HCT116 (cell line): ENCODE results near the gene OTULIN. TPM values are rescaled to one million over a fixed set of nuclear protein-coding genes. Genes with fewer than 3 reads are reported as not detected.

ENCODE experiments used
- ATAC-seq: fragments of 200-7000 bp; cut with Tn5 transposase; 2 replicates; pipeline ENCODE4 v1.9.1; 2020; ENCODE audit warnings: mild to moderate bottlenecking, moderate library complexity
- BruUV-seq: library from RNA; stranded (reverse); fragments of 400-500 nt; replicated peaks from 2 replicates; lab custom pipeline; 2021; lab: Mats Ljungman, UMichigan
- CTCF ChIA-PET: fragments of 300-600 bp; sonication (Branson Sonifier 250); formaldehyde crosslinking; loops from one replicate; lab custom pipeline; 2021; ENCODE audit warnings: antibody characterized with exemption; lab: Charles Lee
- POLR2A ChIA-PET: fragments of 300-600, 350-600 bp; sonication (Branson Sonifier 250); formaldehyde crosslinking; loops from one replicate; lab custom pipeline; 2021; ENCODE audit warnings: antibody characterized with exemption; lab: Charles Lee
- RAD21 ChIA-PET, 2 experiments: fragments of 300-600 bp; sonication (Branson Sonifier 250); formaldehyde crosslinking; loops; one replicate each; lab custom pipeline; 2023; ENCODE audit warnings: low total read pairs in 2 of 2; ENCODE audit not compliant: uncharacterized antibody in 2 of 2, unreplicated experiment in 2 of 2, low non-redundant PET in 1 of 2; lab: Charles Lee
- DNase-seq: peaks from one replicate; pipeline ENCODE4 v3.0.0-alpha.2; 2010; ENCODE audit warnings: low read depth, low spot score
- H2AFZ ChIP-seq: fragments of 200-600 bp; shearing (Covaris generic), sonication (generic); 2 replicates; pipeline ENCODE4 v1.6.1; 2017; ENCODE audit warnings: low read depth, mixed run types, mixed read lengths, antibody characterized with exemption, low read length; ENCODE audit not compliant: poor library complexity, severe bottlenecking
- H3K27ac ChIP-seq: 2 replicates; pipeline ENCODE4 v1.5.1; 2012; ENCODE audit warnings: low read depth, low read length
- H3K27me3 ChIP-seq: fragments of 200-600 bp; sonication (generic); 2 replicates; pipeline ENCODE4 v1.6.1; 2016; ENCODE audit warnings: mixed run types, low read length, mixed read lengths; ENCODE audit not compliant: insufficient read depth
- H3K36me3 ChIP-seq, 2 experiments: fragments of 200-500 bp in 1 of 2; fragments of 200-600 bp in 1 of 2; sonication (Bioruptor generic) in 1 of 2; sonication (generic) in 1 of 2; 2 replicates each; pipeline versions ENCODE4 v1.5.1 to v1.6.1; 2014 to 2016; ENCODE audit warnings: low read length in 2 of 2, inconsistent platforms in 1 of 2, mixed read lengths in 1 of 2, mixed run types in 1 of 2; ENCODE audit not compliant: insufficient read depth in 2 of 2, control insufficient read depth in 1 of 2
- H3K4me1 ChIP-seq, 2 experiments: fragments of 200-600 bp in 1 of 2; sonication (generic) in 1 of 2; 2 replicates each; pipeline versions ENCODE4 v1.5.1 to v1.6.1; 2012 to 2017; ENCODE audit warnings: low read length in 2 of 2, inconsistent platforms in 1 of 2, mild to moderate bottlenecking in 1 of 2, mixed read lengths in 1 of 2, mixed run types in 1 of 2, moderate library complexity in 1 of 2; ENCODE audit not compliant: insufficient read depth in 2 of 2, control insufficient read depth in 1 of 2
- H3K4me2 ChIP-seq: fragments of 200-600 bp; sonication (generic); 2 replicates; pipeline ENCODE4 v1.6.1; 2017; ENCODE audit warnings: mixed run types, low read length, mixed read lengths
- H3K4me3 ChIP-seq, 2 experiments: fragments of 200-600 bp in 1 of 2; sonication (generic) in 1 of 2; replicated peaks in 1 of 2; 2 replicates each; pipeline ENCODE4 v1.5.1; 2011 to 2016; ENCODE audit warnings: low read length in 2 of 2, control low read depth in 1 of 2, low read depth in 1 of 2, mild to moderate bottlenecking in 1 of 2, mixed read lengths in 1 of 2, mixed run types in 1 of 2
- H3K79me2 ChIP-seq: fragments of 200-600 bp; sonication (generic); 2 replicates; pipeline ENCODE4 v1.6.1; 2017; ENCODE audit warnings: mild to moderate bottlenecking, mixed run types, low read length, moderate library complexity, mixed read lengths; ENCODE audit not compliant: insufficient read depth
- H3K9ac ChIP-seq: fragments of 200-600 bp; sonication (generic); 2 replicates; pipeline ENCODE4 v1.6.1; 2016; ENCODE audit warnings: low read length, mixed read lengths
- H3K9me2 ChIP-seq: fragments of 200-600 bp; sonication (generic), shearing (Covaris generic); 2 replicates; pipeline ENCODE4 v1.6.1; 2017; ENCODE audit warnings: mixed run types, mild to moderate bottlenecking, moderate library complexity; ENCODE audit not compliant: insufficient read depth
- H3K9me3 ChIP-seq, 2 experiments: fragments of 200-500 bp in 1 of 2; fragments of 200-600 bp in 1 of 2; sonication (Bioruptor generic) in 1 of 2; sonication (generic) in 1 of 2; 2 replicates each; pipeline ENCODE4 v1.6.1; 2014 to 2017; ENCODE audit warnings: low read length in 2 of 2, mixed read lengths in 2 of 2, inconsistent platforms in 1 of 2, low read depth in 1 of 2, mild to moderate bottlenecking in 1 of 2, mixed run types in 1 of 2, moderate library complexity in 1 of 2; ENCODE audit not compliant: control insufficient read depth in 1 of 2, insufficient read depth in 1 of 2
- H4K20me1 ChIP-seq: fragments of 200-600 bp; sonication (generic), shearing (Covaris generic); 2 replicates; pipeline ENCODE4 v1.6.1; 2017; ENCODE audit warnings: mixed run types, mild to moderate bottlenecking, moderate library complexity; ENCODE audit not compliant: insufficient read depth
- CEBPB ChIP-seq: IDR thresholded peaks from 2 replicates; pipeline ENCODE4 v1.6.1; 2012; ENCODE audit warnings: low read depth
- CTCF ChIP-seq, 3 experiments: fragments of 200-600 bp in 1 of 3; sonication (generic) in 1 of 3; IDR thresholded peaks in 2 of 3; conservative IDR thresholded peaks in 1 of 3; 2 replicates each; pipeline ENCODE4 v1.5.1; 2012 to 2017; ENCODE audit warnings: low read depth in 2 of 3, low read length in 2 of 3, antibody characterized with exemption in 1 of 3, borderline replicate concordance in 1 of 3, control low read depth in 1 of 3, mild to moderate bottlenecking in 1 of 3, mixed read lengths in 1 of 3, mixed run types in 1 of 3, moderate library complexity in 1 of 3; ENCODE audit not compliant: insufficient read depth in 1 of 3
- EGR1 ChIP-seq: IDR thresholded peaks from 2 replicates; pipeline ENCODE4 v1.6.1; 2012; ENCODE audit warnings: low read depth
- EZH2 ChIP-seq: fragments of 200-600 bp; sonication (generic); IDR thresholded peaks from 2 replicates; pipeline ENCODE4 v1.6.1; 2017; ENCODE audit warnings: antibody characterized with exemption, mixed run types
- POLR2A ChIP-seq: IDR thresholded peaks from 2 replicates; pipeline ENCODE4 v1.7.0; 2011; ENCODE audit warnings: borderline replicate concordance; ENCODE audit not compliant: insufficient read depth, insufficient read length; ENCODE audit errors: extremely low read depth
- RAD21 ChIP-seq: IDR thresholded peaks from 2 replicates; pipeline ENCODE4 v1.6.1; 2012; ENCODE audit warnings: low read depth, mild to moderate bottlenecking
- SIN3A ChIP-seq: IDR thresholded peaks from 2 replicates; pipeline ENCODE4 v1.6.1; 2012; ENCODE audit warnings: low read depth
- SP1 ChIP-seq: IDR thresholded peaks from 2 replicates; pipeline ENCODE4 v1.6.1; 2012; ENCODE audit warnings: low read depth
- SRF ChIP-seq: IDR thresholded peaks from 2 replicates; pipeline ENCODE4 v1.6.1; 2012; ENCODE audit warnings: low read depth
- intact Hi-C: fragments of 100-400 bp; cut with micrococcal nuclease; formaldehyde crosslinking; loops from 2 replicates; pipeline ENCODE4 v1.10.0; 2022
- total RNA-seq: library from RNA; stranded (reverse); gene quantifications from one replicate; pipeline ENCODE4 v1.2.1, GENCODE V29; 2021; ENCODE audit not compliant: unreplicated experiment
- TF ChIP-seq, protein P1 (sequence below): IDR thresholded peaks from 2 replicates; pipeline ENCODE4 v1.6.1; 2012
- TF ChIP-seq, protein P2 (sequence below): IDR thresholded peaks from 2 replicates; pipeline ENCODE4 v1.6.1; 2011; ENCODE audit warnings: mild to moderate bottlenecking, low read length, moderate library complexity; ENCODE audit not compliant: insufficient replicate concordance; ENCODE audit errors: extremely low read depth

OTULIN gene
- total RNA-seq, 1 experiment from 2014 or later, result 25.7 TPM

GRCh38 chr5:14685757-14686156, 21.2 kb downstream of the OTULIN start:
- Histone ChIP-seq H3K79me2 (no peaks in the 10 kb centered on the region), H3K4me2 (no peak overlapping the region), H3K27me3 (no peaks in the 10 kb centered on the region), H3K9ac (no peak overlapping the region), H3K36me3 (peaks cover 15 to 55% of the 10 kb centered on the region in 2 experiments; a peak in 3 of 4 replicates), H3K9me2 (no peaks in the 10 kb centered on the region), H3K9me3 (no peaks in the 10 kb centered on the region), H3K27ac (no peak overlapping the region), H3K4me1 (no peaks in the 10 kb centered on the region), H4K20me1 (no peaks in the 10 kb centered on the region), H2AFZ (no peak overlapping the region), H3K4me3 (no peak overlapping the region)
- ChIA-PET CTCF (interaction anchor here (0.6 to 3.4 kb wide), 10 partner anchors 13 to 1770 kb away, joined by 3 to 26 read pairs (median 4); no protein-coding TSS in a partner anchor), POLR2A (no interaction called here), RAD21 (interaction anchor here in 1 of 2 experiments (1.1 to 1.4 kb wide), 2 partner anchors 324 to 328 kb away, joined by 4 read pairs; no protein-coding TSS in a partner anchor)
- TF ChIP-seq RAD21 (peak; percentile 67), CEBPB (no peak), CTCF (IDR thresholded peaks at IDR 0.05 in 2 of 3, conservative IDR thresholded peaks at IDR 0.05 in 1 of 3; ENCODE audit: borderline replicate concordance in 1 of 3, insufficient read depth in 1 of 3, low read depth in 2 of 3, low read length in 2 of 3) (peak; percentile 45 to 75 (median 59); a peak in 5 of 6 replicates)
- BruUV-seq, result no TSS peak
- peak; percentile 84 for ATAC-seq
- intact Hi-C loops, result loop anchor here (1.0 kb wide), 1 partner anchor 329 kb away; no protein-coding TSS in a partner anchor
- DNase-seq, result peak; percentile 23

DNA sequence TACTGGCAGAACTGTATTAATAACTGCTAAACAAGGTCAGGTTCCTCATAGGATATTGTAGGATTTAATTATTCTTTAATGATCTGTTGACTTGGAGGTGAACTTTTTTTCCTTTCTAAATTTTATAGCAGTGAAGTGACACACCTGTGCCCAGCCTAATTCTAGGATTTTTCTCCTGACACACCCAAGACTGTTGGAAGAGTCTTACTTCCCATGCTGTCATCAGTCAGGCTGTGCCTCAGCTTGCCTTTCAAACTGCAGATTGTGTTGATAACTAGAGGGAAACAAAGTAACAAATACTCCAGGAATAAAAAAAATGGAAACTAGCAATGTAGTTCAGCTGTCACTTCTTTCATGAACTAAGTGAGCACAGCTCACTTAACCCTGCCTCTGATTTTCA, 22.0 kb downstream of the OTULIN start:
- DNase-seq (no peak), ATAC-seq (no peak)
- Histone ChIP-seq H3K9me2 (no peaks in the 10 kb centered on the region), H3K4me2 (no peak overlapping the region), H3K4me1 (no peaks in the 10 kb centered on the region), H3K27ac (no peak overlapping the region), H4K20me1 (no peaks in the 10 kb centered on the region), H3K79me2 (no peaks in the 10 kb centered on the region), H3K9me3 (no peaks in the 10 kb centered on the region), H3K9ac (no peak overlapping the region), H3K27me3 (no peaks in the 10 kb centered on the region), H3K4me3 (no peak overlapping the region), H2AFZ (no peak overlapping the region), H3K36me3 (peaks cover 15 to 60% of the 10 kb centered on the region in 2 experiments; a peak in 3 of 4 replicates)
- no TSS peak for BruUV-seq
- RAD21 ChIA-PET, result interaction anchor here in 1 of 2 experiments (1.4 kb wide), 1 partner anchor 328 kb away, joined by 4 read pairs; no protein-coding TSS in a partner anchor
- intact Hi-C loops, result no loop called here
- POLR2A ChIA-PET, result no interaction called here
- CTCF ChIA-PET, result interaction anchor here (1.5 to 1.6 kb wide), 3 partner anchors 19 to 323 kb away, joined by 3 to 8 read pairs (median 8); no protein-coding TSS in a partner anchor
- TF ChIP-seq EZH2 (no peak), SP1 (no peak), EGR1 (no peak), POLR2A (no peak), SIN3A (no peak), SRF (no peak), RAD21 (no peak)
- TF ChIP-seq, protein P1, sequence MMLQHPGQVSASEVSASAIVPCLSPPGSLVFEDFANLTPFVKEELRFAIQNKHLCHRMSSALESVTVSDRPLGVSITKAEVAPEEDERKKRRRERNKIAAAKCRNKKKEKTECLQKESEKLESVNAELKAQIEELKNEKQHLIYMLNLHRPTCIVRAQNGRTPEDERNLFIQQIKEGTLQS, result no peak
- TF ChIP-seq, protein P2, sequence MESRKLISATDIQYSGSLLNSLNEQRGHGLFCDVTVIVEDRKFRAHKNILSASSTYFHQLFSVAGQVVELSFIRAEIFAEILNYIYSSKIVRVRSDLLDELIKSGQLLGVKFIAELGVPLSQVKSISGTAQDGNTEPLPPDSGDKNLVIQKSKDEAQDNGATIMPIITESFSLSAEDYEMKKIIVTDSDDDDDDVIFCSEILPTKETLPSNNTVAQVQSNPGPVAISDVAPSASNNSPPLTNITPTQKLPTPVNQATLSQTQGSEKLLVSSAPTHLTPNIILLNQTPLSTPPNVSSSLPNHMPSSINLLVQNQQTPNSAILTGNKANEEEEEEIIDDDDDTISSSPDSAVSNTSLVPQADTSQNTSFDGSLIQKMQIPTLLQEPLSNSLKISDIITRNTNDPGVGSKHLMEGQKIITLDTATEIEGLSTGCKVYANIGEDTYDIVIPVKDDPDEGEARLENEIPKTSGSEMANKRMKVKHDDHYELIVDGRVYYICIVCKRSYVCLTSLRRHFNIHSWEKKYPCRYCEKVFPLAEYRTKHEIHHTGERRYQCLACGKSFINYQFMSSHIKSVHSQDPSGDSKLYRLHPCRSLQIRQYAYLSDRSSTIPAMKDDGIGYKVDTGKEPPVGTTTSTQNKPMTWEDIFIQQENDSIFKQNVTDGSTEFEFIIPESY, result no peak
